A549 (cell line): Measurements from ENCODE around the gene CLDN18.

Experiments used
- CTCF ChIP-seq: fragments of >200 bp; sonication (Bioruptor Twin); formaldehyde crosslinking; IDR thresholded peaks from 3 replicates; pipeline ENCODE4 v1.5.1; 2016
- POLR2A ChIP-seq: IDR thresholded peaks from 2 replicates; pipeline ENCODE4 v1.6.1; 2012; ENCODE audit warnings: mild to moderate bottlenecking, low read length
- RFX5 ChIP-seq: fragments of 450-650 bp; IDR thresholded peaks from 2 replicates; pipeline ENCODE4 v1.7.1; 2014; ENCODE audit warnings: antibody characterized with exemption, mild to moderate bottlenecking, moderate library complexity

DNA sequence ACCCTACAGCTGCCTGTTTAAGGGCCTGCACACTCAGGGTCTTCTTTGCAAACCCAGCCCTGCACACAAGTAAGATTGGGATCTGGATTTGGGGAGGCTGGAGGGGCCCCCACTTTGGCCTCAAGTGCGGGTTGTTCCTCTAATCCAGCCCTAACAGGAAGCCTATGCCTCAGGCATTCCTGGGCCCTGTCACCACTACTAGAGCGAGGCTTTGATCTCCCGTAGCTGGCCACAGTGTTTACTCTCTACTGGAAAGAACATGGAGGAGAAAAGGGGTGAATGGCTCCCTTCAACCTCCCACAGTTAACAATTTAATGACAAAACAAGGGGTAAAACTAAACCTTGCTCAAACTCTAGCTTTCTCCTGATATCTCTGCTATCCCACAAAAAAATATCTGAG, 57.0 kb downstream of the CLDN18 start:
- TF ChIP-seq CTCF (no peak), RFX5 (no peak), POLR2A (no peak)
